GM12873 (cell line): ENCODE data around the gene MED26.

ENCODE experiments used
- CTCF ChIP-seq: IDR thresholded peaks from 2 replicates; pipeline ENCODE4 v1.5.1; 2012; ENCODE audit warnings: low read depth, mild to moderate bottlenecking, moderate library complexity, low read length, control low read depth; ENCODE audit not compliant: insufficient read depth; ENCODE audit errors: missing control alignments

Gene MED26

DNA sequence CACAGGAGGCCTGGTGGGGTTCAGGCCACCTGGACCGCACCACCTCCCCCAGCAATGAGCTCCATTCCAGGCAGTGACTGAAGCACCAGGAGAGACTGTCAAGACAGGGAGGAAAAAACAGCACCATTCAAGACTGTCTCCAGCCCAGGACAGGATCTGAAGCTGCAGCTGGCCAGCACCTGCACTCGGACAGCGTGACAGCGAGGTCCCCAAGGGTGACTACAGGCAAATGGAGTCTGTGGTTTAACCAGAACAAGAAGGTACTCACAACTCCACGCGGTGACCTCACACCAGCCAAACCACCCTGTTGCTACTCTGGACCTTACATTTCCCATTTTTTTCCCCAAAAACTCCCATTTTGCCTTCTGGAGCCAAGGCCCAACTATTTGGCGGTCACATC, 9.8 kb downstream of the MED26 start:
- TF ChIP-seq CTCF = no peak

DNA sequence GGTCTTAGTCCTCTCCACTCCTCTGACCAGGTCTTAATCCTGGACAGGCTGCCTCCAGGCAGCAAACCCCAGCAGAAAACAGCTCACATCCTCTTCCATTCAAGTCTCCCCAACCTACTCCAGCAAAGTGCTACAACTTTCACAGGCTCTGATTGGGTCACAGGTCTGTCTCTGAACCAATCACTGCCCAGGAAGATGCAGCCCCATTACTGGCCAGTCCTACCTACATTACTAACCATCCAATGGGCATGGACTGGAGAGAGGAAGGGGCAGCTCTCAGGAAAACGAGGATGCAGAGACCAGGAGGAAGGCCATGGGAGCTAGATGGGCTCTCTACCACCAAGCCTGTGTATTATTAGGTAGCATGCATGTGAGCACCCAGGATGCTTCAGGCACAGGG, 12.2 kb downstream of the MED26 start:
- TF ChIP-seq CTCF = no peak

GRCh38 chr19:16614941-16615340, 13.1 kb downstream of the MED26 start:
- no peak for TF ChIP-seq CTCF

GRCh38 chr19:16613841-16614240, 14.2 kb downstream of the MED26 start:
- TF ChIP-seq CTCF = no peak

GRCh38 chr19:16612636-16613035, 15.4 kb downstream of the MED26 start:
- no peak for TF ChIP-seq CTCF

DNA sequence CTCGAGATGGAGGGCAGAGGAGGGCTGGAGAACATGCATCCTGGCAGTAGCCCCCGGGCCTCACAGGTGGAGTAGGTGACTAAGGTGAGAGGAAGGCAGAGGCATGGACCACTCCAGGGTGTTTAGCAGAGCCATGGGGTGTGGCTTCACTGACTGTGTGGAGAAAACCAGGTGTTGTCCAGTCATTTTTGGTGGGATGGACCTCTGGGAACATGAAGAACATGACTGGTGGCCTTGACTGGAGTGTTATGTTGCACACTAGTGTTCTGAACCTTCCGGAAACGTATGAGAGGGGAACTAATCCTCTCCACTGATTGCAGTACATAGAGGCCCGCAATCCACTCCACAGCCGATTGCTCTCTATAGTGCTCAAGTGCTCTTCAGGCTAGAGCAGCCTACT, 16.9 kb downstream of the MED26 start:
- no peak for TF ChIP-seq CTCF

- no peak for TF ChIP-seq CTCF
Observed at GRCh38 chr19:16609511-16610200, 18.3 kb downstream of the MED26 start.
